VCaP (cell line): Measurements from ENCODE around the gene FOXK1.

Experiments used
- H3K27ac ChIP-seq: fragments of 450-650 bp; 2 replicates; pipeline ENCODE4 v1.5.1; 2017
- CTCF ChIP-seq: fragments of 450-650 bp; conservative IDR thresholded peaks from 2 replicates; pipeline ENCODE4 v1.5.1; 2017; ENCODE audit warnings: mild to moderate bottlenecking, moderate library complexity

FOXK1 gene

GRCh38 chr7:4744391-4745264 lies 62.5 kb downstream of the FOXK1 start:
- TF ChIP-seq CTCF, result no peak
- peak overlapping the region; percentile 71 for H3K27ac ChIP-seq

DNA sequence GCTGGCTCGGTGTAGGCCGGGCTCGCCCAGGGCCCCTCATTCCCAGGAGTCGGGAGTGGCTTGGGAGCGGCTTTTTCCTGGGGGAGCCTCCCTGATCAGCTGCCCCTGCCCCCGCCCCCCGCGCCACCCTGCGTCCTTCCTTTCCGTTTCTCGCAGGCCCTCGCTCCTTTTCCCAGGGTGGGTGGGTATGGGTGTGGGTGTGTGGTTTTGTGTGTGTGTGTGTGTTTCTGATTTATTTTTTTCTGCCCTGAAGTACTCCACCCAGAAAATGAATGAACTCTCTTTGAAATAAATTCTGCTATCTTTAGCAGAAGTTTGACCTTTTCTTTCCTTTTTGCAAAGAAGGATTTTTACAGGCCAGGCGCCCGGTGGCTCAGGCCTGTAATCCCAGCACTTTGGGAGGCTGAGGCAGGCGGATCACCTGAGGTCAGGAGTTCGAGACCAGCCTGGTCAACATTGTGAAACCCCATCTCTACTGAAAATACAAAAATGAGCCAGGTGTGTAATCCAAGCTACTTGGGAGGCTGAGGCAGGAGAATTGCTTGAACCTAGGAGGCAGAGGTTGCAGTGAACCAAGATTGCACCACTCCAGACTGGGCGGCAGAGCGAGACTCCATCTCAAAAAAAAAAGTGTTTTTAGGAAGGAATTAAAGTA lies 63.3 kb downstream of the FOXK1 start:
- TF ChIP-seq CTCF, result no peak
- peak overlapping the region; percentile 71 for H3K27ac ChIP-seq

- peak overlapping the region; percentile 71 for H3K27ac ChIP-seq
- no peak for TF ChIP-seq CTCF
Observed at GRCh38 chr7:4745971-4746919, 64.2 kb downstream of the FOXK1 start.

DNA sequence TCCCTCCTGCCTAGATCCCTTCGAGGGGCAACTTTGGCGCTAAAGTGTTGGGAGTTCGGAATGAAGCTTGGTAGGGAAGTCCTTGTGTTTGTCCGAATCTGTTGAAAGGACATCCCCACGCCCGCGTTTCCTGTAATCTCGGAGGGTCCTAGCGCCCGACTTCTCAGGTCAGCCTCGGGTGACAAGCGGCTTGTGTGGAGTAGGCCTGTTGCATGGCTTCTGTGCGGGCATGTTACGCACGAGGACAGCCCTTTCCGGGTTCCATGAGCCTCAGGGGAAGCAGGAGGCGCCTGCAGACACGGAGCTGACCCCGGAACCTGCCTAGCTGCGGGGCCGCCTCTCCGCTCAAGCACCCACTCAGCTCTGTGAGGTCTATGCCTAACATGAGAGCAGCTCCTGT lies 64.9 kb downstream of the FOXK1 start:
- TF ChIP-seq CTCF, result no peak
- H3K27ac ChIP-seq, result peak overlapping the region; percentile 71

DNA sequence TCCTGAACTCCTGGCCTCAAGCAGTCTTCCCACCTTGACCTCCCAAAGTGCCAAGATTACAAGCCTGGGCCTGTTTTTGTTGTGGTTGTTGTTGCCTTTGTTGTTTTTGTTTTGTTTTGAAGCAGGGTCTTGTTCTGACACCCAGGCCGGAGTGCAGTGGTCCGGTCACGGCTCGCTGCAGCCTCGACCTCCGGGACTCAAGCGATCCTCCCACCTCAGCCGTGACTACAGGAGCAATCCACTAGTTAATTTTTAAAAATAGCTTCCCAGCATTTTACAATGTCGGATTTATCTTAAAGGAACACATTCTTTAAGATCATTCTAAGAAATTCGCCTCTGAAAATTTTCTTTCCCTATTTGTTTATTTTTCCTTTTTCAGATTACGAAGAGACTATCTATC lies 65.7 kb downstream of the FOXK1 start:
- H3K27ac ChIP-seq, result no peak overlapping the region
- no peak for TF ChIP-seq CTCF

DNA sequence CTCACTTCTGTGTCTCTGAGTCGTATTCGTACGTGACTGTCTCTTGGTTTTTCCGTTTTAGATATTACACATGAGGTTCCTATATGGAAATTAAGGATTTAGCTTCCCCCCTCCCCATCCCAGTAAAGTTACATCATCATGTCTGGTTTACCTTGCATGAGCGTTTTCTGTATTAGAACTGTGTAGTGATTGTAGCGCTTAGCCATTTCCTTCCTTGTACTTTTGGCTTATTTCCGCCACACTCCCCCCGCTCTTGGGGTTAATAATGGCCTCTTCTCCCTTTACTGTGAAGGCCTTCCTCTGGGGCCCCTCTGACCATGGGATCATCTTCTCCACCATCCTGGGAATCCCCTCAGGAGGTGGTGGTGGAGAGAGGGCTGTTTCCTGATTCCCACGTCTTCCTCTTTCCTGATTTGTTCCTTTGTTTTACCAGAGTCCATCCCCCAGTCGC lies 66.2 kb downstream of the FOXK1 start:
- no peak overlapping the region for H3K27ac ChIP-seq
- TF ChIP-seq CTCF, result no peak

GRCh38 chr7:4749363-4749762 lies 67.3 kb downstream of the FOXK1 start:
- no peak for TF ChIP-seq CTCF

More at GRCh38 chr7:4749363-4749762, 67.3 kb downstream of the FOXK1 start:
- H3K27ac ChIP-seq, result no peak overlapping the region
